GM12878 (cell line): Measurements from ENCODE around the gene WNK2.

Experiments used
- ATF2 ChIP-seq: IDR thresholded peaks from 2 replicates; pipeline ENCODE4 v1.6.1; 2012; ENCODE audit warnings: low read length, inconsistent platforms
- BCL11A ChIP-seq: IDR thresholded peaks from 2 replicates; pipeline ENCODE4 v1.6.1; 2011; ENCODE audit warnings: low read depth, low read length
- CTCF ChIP-seq, 3 experiments: IDR thresholded peaks in 2 of 3; conservative IDR thresholded peaks in 1 of 3; 2 replicates each; pipeline ENCODE4 v1.5.1; 2011; ENCODE audit warnings: low read depth in 3 of 3, low read length in 3 of 3, mild to moderate bottlenecking in 3 of 3, control low read depth in 2 of 3, moderate library complexity in 2 of 3, inconsistent platforms in 1 of 3, mixed read lengths in 1 of 3; ENCODE audit not compliant: control insufficient read depth in 2 of 3, insufficient read depth in 1 of 3; ENCODE audit errors: extremely low read depth in 1 of 3
- EP300 ChIP-seq, 2 experiments: fragments of 150-350 bp in 1 of 2; IDR thresholded peaks; 2 replicates each; pipeline ENCODE4 v1.6.1; 2011 to 2012; ENCODE audit warnings: low read depth in 2 of 2, low read length in 2 of 2, borderline replicate concordance in 1 of 2, improper control_type of control experiment in 1 of 2, inconsistent platforms in 1 of 2; ENCODE audit not compliant: control insufficient read depth in 1 of 2
- IKZF1 ChIP-seq: fragments of 450-650 bp; conservative IDR thresholded peaks from 2 replicates; pipeline ENCODE4 v1.6.1; 2017; ENCODE audit warnings: antibody characterized with exemption, mild to moderate bottlenecking
- MAX ChIP-seq: IDR thresholded peaks from 2 replicates; pipeline ENCODE4 v1.6.1; 2012; ENCODE audit warnings: low read depth, low read length, improper control_type of control experiment
- NRF1 ChIP-seq: conservative IDR thresholded peaks from 2 replicates; pipeline ENCODE4 v1.6.1; 2011; ENCODE audit warnings: mild to moderate bottlenecking, low read depth, low read length, improper control_type of control experiment
- POLR2A ChIP-seq: IDR thresholded peaks from 2 replicates; pipeline ENCODE4 v1.6.1; 2011; ENCODE audit warnings: low read depth, mild to moderate bottlenecking, low read length
- RAD21 ChIP-seq: IDR thresholded peaks from 2 replicates; pipeline ENCODE4 v1.6.1; 2011; ENCODE audit warnings: mild to moderate bottlenecking, low read depth, low read length, moderate library complexity; ENCODE audit not compliant: insufficient read depth
- SIN3A ChIP-seq: IDR thresholded peaks from 2 replicates; pipeline ENCODE4 v1.6.1; 2012; ENCODE audit warnings: low read depth, low read length, improper control_type of control experiment
- SKIL ChIP-seq: fragments of 450-650 bp; IDR thresholded peaks from 2 replicates; pipeline ENCODE4 v1.6.1; 2017; ENCODE audit warnings: mild to moderate bottlenecking, low read depth, inconsistent platforms; ENCODE audit not compliant: poor library complexity, severe bottlenecking
- ZNF274 ChIP-seq: IDR thresholded peaks from one replicate; pipeline ENCODE4 v1.8.0; 2011; ENCODE audit not compliant: insufficient read length, insufficient read depth
- ZNF592 ChIP-seq: fragments of 450-650 bp; IDR thresholded peaks from 2 replicates; pipeline ENCODE4 v1.6.1; 2017; ENCODE audit warnings: mild to moderate bottlenecking, moderate library complexity

- TF ChIP-seq ZNF592: no peak
- TF ChIP-seq POLR2A: no peak
- no peak for TF ChIP-seq IKZF1
- TF ChIP-seq CTCF (IDR thresholded peaks at IDR 0.05 in 2 of 3, conservative IDR thresholded peaks at IDR 0.05 in 1 of 3; ENCODE audit: control insufficient read depth in 2 of 3, extremely low read depth in 1 of 3, insufficient read depth in 1 of 3, low read depth in 3 of 3, low read length in 3 of 3): no peak
- TF ChIP-seq BCL11A: no peak
- TF ChIP-seq RAD21: no peak
- TF ChIP-seq EP300 (IDR thresholded peaks at IDR 0.05; ENCODE audit: borderline replicate concordance in 1 of 2, control insufficient read depth in 1 of 2, low read depth in 2 of 2, low read length in 2 of 2): no peak
- TF ChIP-seq SIN3A: no peak
- no peak for TF ChIP-seq ATF2
- TF ChIP-seq NRF1: no peak
- TF ChIP-seq SKIL: no peak
- TF ChIP-seq ZNF274: no peak
- TF ChIP-seq MAX: no peak
These were observed 742 bp upstream of the WNK2 start for GRCh38 chr9:93183131-93183662.
